ENCODE results near the gene ZFP36L1. TPM values are rescaled to one million over a fixed set of nuclear protein-coding genes. Genes with fewer than 3 reads are reported as not detected.

The ZFP36L1 gene
- polyA plus RNA-seq, 1 experiment: 52.7 TPM

GRCh38 chr14:68738559-68738958, 54.3 kb downstream of the ZFP36L1 start:
- DNase-seq (ENCODE audit: low read depth): no peak
- H3K27me3 ChIP-seq (ENCODE audit: control insufficient read depth, insufficient read depth, low read length): no peaks in the 10 kb centered on the region
- CTCF ChIA-PET: interaction anchor here (1.7 kb wide), 1 partner anchor 11 kb away, joined by 3 read pairs; no protein-coding TSS in a partner anchor
- no peaks in the 10 kb centered on the region for H3K36me3 ChIP-seq (ENCODE audit: control insufficient read depth, insufficient read depth, low read length)
- no peak overlapping the region for H3K4me3 ChIP-seq (ENCODE audit: low read depth, low read length)
- POLR2A ChIA-PET: no interaction called here
- no peak for TF ChIP-seq CTCF (IDR thresholded peaks at IDR 0.05; ENCODE audit: insufficient read depth, low read depth, low read length)

Other genes with a start within 250 kb of the ZFP36L1 start
- 743 and 1,184 TPM in 2 replicates for gene ACTN1, start 186.2 kb upstream of the ZFP36L1 start, polyA plus RNA-seq (2011; rRNA removed)

Measured in BJ (cell line).